HFF-Myc (cell line): Measurements from ENCODE around the gene ADARB2.
"Not testable (repeated sequence)": the region's sequence is repeated elsewhere in the genome, so short reads cannot be mapped to it uniquely, and the experiment has no call there.

Experiments
- DNase-seq: peaks from one replicate; pipeline ENCODE4 v3.0.0-alpha.2; 2011; ENCODE audit warnings: low read depth; ENCODE audit errors: extremely low read depth
- H3K4me3 ChIP-seq: replicated peaks from 2 replicates; pipeline ENCODE4 v1.5.1; 2011; ENCODE audit warnings: low read depth, mild to moderate bottlenecking, control low read depth, low read length
- TF ChIP-seq, protein P1 (sequence below): IDR thresholded peaks from 2 replicates; pipeline ENCODE4 v1.5.1; 2012; ENCODE audit warnings: mild to moderate bottlenecking, low read depth, low read length, control low read depth; ENCODE audit errors: missing control alignments

The ADARB2 gene

GRCh38 chr10:1626835-1627234, 110.5 kb downstream of the ADARB2 start:
- DNase-seq = no peak
- no peak overlapping the region for H3K4me3 ChIP-seq
- TF ChIP-seq, protein P1, sequence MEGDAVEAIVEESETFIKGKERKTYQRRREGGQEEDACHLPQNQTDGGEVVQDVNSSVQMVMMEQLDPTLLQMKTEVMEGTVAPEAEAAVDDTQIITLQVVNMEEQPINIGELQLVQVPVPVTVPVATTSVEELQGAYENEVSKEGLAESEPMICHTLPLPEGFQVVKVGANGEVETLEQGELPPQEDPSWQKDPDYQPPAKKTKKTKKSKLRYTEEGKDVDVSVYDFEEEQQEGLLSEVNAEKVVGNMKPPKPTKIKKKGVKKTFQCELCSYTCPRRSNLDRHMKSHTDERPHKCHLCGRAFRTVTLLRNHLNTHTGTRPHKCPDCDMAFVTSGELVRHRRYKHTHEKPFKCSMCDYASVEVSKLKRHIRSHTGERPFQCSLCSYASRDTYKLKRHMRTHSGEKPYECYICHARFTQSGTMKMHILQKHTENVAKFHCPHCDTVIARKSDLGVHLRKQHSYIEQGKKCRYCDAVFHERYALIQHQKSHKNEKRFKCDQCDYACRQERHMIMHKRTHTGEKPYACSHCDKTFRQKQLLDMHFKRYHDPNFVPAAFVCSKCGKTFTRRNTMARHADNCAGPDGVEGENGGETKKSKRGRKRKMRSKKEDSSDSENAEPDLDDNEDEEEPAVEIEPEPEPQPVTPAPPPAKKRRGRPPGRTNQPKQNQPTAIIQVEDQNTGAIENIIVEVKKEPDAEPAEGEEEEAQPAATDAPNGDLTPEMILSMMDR = no peak

GRCh38 chr10:1626410-1626809, 110.9 kb downstream of the ADARB2 start:
- no peak overlapping the region for H3K4me3 ChIP-seq
- TF ChIP-seq, protein P1 = no peak
- no peak for DNase-seq

GRCh38 chr10:1625731-1626130, 111.6 kb downstream of the ADARB2 start:
- no peak overlapping the region for H3K4me3 ChIP-seq
- no peak for DNase-seq
- TF ChIP-seq, protein P1 = no peak

DNA sequence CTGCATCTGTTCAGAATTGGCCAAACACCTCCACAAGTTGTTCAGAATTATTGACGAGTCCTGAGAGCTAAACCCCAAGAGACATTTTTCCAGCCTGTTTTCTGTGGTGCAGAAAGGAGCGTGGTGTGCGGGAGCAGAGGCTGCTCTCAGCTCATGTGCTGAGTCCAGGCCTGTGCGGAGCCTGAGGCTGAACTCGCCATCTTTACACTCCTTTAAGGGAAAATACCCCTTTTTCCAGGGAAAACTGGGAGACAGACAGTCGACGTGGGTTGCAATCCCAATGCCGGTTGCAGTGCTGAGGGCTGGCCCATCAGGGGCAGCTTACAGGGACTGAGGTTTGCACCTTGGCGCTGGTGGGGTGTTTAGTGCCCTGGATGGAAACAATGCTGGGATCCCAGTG, 112.2 kb downstream of the ADARB2 start:
- no peak overlapping the region for H3K4me3 ChIP-seq
- DNase-seq = no peak
- TF ChIP-seq, protein P1 = no peak

- no peak for DNase-seq
- TF ChIP-seq, protein P1 = no peak
- H3K4me3 ChIP-seq = no peak overlapping the region
Observed at GRCh38 chr10:1624240-1624639, 113.1 kb downstream of the ADARB2 start.

DNA sequence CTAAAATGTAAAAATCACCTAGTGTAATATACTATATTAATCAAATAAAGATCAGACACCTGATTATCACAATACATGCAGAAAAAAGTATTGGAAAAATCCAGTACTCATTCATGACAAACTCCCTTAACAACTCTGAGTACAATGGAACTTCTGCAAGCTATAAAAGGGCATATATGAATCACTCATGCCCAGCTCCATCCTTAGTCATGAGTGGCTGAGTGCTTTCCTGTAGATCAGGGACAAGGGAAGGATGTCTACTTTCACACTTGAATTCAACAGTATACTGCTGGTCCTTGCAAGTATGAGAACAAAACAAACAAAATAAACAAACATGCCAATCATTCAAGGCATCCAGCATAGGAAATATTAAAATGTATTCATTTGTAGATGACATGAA, 116.5 kb downstream of the ADARB2 start:
- TF ChIP-seq, protein P1 = no peak
- DNase-seq = no peak
- no peak overlapping the region for H3K4me3 ChIP-seq

DNA sequence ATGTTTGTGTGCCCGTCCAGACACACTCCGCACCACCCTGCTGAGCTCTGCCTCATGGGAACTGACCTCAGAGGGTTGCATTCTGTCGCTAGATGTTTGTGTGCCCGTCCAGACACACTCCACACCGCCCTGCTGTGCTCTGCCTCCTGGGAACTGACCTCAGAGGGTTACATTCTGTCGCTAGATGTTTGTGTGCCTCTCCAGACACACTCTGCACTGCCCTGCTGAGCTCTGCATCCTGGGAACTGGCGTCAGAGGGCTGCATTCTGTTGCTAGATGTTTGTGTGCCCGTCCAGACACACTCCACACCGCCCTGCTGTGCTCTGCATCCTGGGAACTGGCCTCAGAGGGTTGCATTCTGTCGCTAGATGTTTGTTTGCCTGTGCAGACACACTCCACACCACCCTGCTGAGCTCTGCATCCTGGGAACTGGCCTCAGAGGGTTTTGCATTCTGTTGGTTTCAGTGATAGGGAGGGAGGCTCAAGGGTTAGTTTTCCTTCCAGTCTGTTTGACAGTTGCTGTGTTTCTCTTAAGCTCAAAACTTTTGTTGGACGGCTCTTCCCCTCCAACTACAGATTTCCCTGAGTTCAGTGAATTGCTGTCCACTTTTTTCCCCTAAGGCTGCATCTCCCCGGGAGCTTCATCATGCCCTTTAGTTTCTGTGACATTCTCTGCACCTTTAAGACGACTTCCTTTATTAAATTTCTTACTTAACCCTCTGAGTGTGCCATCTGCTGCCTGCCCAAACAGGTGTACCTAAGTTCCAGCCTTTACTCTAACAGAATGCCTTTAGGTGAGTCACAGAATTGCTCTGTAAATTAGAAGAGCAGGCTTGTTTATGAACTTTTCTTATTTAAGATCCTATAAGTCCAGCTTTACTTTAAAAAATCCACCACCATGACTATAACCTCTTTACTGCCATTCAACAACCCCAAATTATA, 119.7 kb downstream of the ADARB2 start:
- not testable (repeated sequence) for H3K4me3 ChIP-seq, DNase-seq

GRCh38 chr10:1616701-1617100, 120.6 kb downstream of the ADARB2 start:
- DNase-seq, H3K4me3 ChIP-seq: not testable (repeated sequence)
